Measurements from ENCODE around the gene PFKFB1.
"Not testable (repeated sequence)": the region's sequence is repeated elsewhere in the genome, so short reads cannot be mapped to it uniquely, and the experiment has no call there.

PFKFB1 gene

DNA sequence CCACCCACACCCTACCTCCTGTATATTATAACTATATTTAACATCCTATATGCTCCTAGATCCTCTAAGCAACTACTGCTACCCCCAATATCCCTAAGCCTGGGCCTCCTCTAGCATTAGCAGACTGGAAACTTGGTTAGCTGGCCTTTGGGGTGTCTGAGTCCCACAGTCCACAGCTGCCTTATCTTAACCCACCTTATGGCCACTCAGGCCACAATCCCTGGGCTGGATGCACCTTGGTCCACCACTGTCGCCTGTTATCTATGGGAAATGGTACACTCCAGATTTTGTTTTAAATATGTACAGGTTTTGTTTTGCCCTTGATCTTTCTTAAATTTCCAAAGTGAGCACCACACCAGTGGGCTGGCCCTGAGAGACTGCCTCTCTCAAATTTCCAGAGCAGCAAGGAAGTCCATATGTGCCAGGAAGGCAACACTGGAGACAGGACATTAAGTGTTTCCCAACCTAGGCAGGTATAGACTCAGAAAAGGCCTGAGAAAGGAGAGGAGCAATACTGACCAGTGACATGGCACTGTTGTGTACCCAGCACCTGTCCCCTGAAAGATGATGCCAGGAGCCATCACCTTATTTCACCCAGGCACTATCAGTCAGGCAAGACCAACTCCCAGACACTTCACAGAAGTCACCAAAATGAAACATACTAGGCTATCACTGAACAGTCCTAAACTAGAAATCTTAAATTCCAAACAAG, 921 bp downstream of the PFKFB1 start:
- no peak overlapping the region for H4K8ac ChIP-seq (ENCODE audit: low read depth, low read length)
- H3K27me3 ChIP-seq (ENCODE audit: insufficient read depth, low read length), result no peaks in the 10 kb centered on the region
- no peak overlapping the region for H4K91ac ChIP-seq (ENCODE audit: low read depth, low read length)
- no peaks in the 10 kb centered on the region for H3K9me3 ChIP-seq (ENCODE audit: insufficient read depth, low read depth, low read length)
- no peaks in the 10 kb centered on the region for H3K79me2 ChIP-seq (ENCODE audit: control insufficient read depth, insufficient read depth, low read length, poor library complexity)
- no peak overlapping the region for H3K27ac ChIP-seq (ENCODE audit: low read depth, low read length)
- no peak overlapping the region for H2BK12ac ChIP-seq (ENCODE audit: low read length)
- H3K36me3 ChIP-seq (ENCODE audit: control insufficient read depth in 1 of 2, insufficient read depth in 2 of 2, low read length in 2 of 2), result no peaks in the 10 kb centered on the region
- no peak overlapping the region for H3K9ac ChIP-seq (ENCODE audit: low read length)
- H3K4me3 ChIP-seq (ENCODE audit: low read depth, low read length), result no peak overlapping the region
- H2BK5ac ChIP-seq (ENCODE audit: low read depth, low read length, poor library complexity), result no peak overlapping the region
- no peak overlapping the region for H3K4me2 ChIP-seq (ENCODE audit: low read length)
- no peak overlapping the region for H2AFZ ChIP-seq (ENCODE audit: insufficient read depth, low read length, poor library complexity)
- H3K18ac ChIP-seq (ENCODE audit: low read length), result no peak overlapping the region
- H2AK5ac ChIP-seq (ENCODE audit: low read length), result no peak overlapping the region
- H3K79me1 ChIP-seq (ENCODE audit: low read length), result no peaks in the 10 kb centered on the region
- no peak overlapping the region for H4K12ac ChIP-seq (ENCODE audit: low read depth, low read length)
- H3K23ac ChIP-seq (ENCODE audit: low read length), result no peak overlapping the region
- no peak overlapping the region for H3K4ac ChIP-seq (ENCODE audit: low read depth, low read length)
- H2BK120ac ChIP-seq (ENCODE audit: insufficient read depth, low read length, poor library complexity), result no peak overlapping the region
- no peak overlapping the region for H3K14ac ChIP-seq (ENCODE audit: low read length)
- no peaks in the 10 kb centered on the region for H3K4me1 ChIP-seq (ENCODE audit: control insufficient read depth in 1 of 2, insufficient read depth in 2 of 2, low read length in 2 of 2)
- WGBS (ENCODE audit: extremely low coverage, insufficient coverage, insufficient read length), result no CpG with 5 or more reads among the region's 1 CpG
- no peak for DNase-seq

DNA sequence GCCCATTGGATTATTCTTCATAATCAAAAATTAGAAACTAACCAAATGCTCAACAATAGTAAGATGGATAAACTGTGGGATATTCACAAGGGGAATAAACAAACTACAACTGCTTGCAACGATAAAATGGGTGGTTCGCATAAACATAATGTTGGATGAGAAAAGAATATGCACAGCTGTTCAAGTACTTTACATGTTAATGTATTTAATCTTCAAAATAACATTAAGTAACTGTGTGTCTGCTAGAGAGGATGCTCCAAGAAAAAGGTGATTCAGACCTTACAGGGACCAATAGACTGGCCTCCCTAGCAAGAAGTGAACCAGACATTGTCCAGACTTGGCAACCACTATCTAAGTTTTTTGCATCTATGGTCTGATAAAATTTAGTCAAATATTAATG, 2.3 kb downstream of the PFKFB1 start:
- Histone ChIP-seq H2AFZ (ENCODE audit: insufficient read depth, low read length, poor library complexity) (no peak overlapping the region), H4K91ac (ENCODE audit: low read depth, low read length) (no peak overlapping the region), H3K4me3 (ENCODE audit: low read depth, low read length) (no peak overlapping the region), H2BK5ac (ENCODE audit: low read depth, low read length, poor library complexity) (no peak overlapping the region), H3K4me1 (ENCODE audit: control insufficient read depth in 1 of 2, insufficient read depth in 2 of 2, low read length in 2 of 2) (no peaks in the 10 kb centered on the region), H3K27ac (ENCODE audit: low read depth, low read length) (no peak overlapping the region), H3K4me2 (ENCODE audit: low read length) (no peak overlapping the region), H3K9ac (ENCODE audit: low read length) (no peak overlapping the region), H4K8ac (ENCODE audit: low read depth, low read length) (no peak overlapping the region), H3K36me3 (ENCODE audit: control insufficient read depth in 1 of 2, insufficient read depth in 2 of 2, low read length in 2 of 2) (no peaks in the 10 kb centered on the region), H3K79me2 (ENCODE audit: control insufficient read depth, insufficient read depth, low read length, poor library complexity) (no peaks in the 10 kb centered on the region), H3K9me3 (ENCODE audit: insufficient read depth, low read depth, low read length) (no peaks in the 10 kb centered on the region), H2AK5ac (ENCODE audit: low read length) (no peak overlapping the region), H3K14ac (ENCODE audit: low read length) (no peak overlapping the region), H2BK12ac (ENCODE audit: low read length) (no peak overlapping the region), H2BK120ac (ENCODE audit: insufficient read depth, low read length, poor library complexity) (no peak overlapping the region), H3K23ac (ENCODE audit: low read length) (no peak overlapping the region), H3K79me1 (ENCODE audit: low read length) (no peaks in the 10 kb centered on the region), H3K27me3 (ENCODE audit: insufficient read depth, low read length) (no peaks in the 10 kb centered on the region), H3K4ac (ENCODE audit: low read depth, low read length) (no peak overlapping the region), H4K12ac (ENCODE audit: low read depth, low read length) (no peak overlapping the region), H3K18ac (ENCODE audit: low read length) (no peak overlapping the region)
- no peak for DNase-seq
- WGBS (ENCODE audit: extremely low coverage, insufficient coverage, insufficient read length), result no CpG with 5 or more reads among the region's 2 CpGs

DNA sequence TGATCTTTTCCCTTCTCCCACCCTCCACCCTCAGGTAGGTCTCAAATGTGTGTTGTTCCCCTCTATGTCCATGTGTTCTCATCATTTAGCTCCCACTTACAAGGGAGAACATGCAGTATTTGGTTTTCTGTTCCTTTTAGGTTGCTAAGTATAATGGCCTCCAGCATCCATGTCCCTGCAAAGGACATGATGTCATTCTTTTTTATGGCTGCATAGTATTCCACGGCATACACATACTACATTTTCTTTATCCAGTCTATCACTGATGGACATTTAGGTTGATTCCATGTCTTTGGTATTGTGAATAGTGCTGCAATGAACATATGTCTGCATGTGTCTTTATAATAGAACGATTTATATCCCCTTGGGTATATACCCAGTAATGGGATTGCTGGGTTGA, 10.7 kb downstream of the PFKFB1 start:
- H4K91ac ChIP-seq (ENCODE audit: low read depth, low read length); H2BK5ac ChIP-seq (ENCODE audit: low read depth, low read length, poor library complexity); H3K14ac ChIP-seq (ENCODE audit: low read length); H2AFZ ChIP-seq (ENCODE audit: insufficient read depth, low read length, poor library complexity); H3K9ac ChIP-seq (ENCODE audit: low read length); H3K79me1 ChIP-seq (ENCODE audit: low read length); H3K27ac ChIP-seq (ENCODE audit: low read depth, low read length); H3K4me2 ChIP-seq (ENCODE audit: low read length); H4K12ac ChIP-seq (ENCODE audit: low read depth, low read length); H3K18ac ChIP-seq (ENCODE audit: low read length); H3K79me2 ChIP-seq (ENCODE audit: control insufficient read depth, insufficient read depth, low read length, poor library complexity); H3K4me3 ChIP-seq (ENCODE audit: low read depth, low read length); H2BK12ac ChIP-seq (ENCODE audit: low read length); H3K23ac ChIP-seq (ENCODE audit: low read length); H3K9me3 ChIP-seq (ENCODE audit: insufficient read depth, low read depth, low read length); H2AK5ac ChIP-seq (ENCODE audit: low read length); H3K36me3 ChIP-seq (ENCODE audit: control insufficient read depth in 1 of 2, insufficient read depth in 2 of 2, low read length in 2 of 2); H3K4ac ChIP-seq (ENCODE audit: low read depth, low read length); H2BK120ac ChIP-seq (ENCODE audit: insufficient read depth, low read length, poor library complexity); H4K8ac ChIP-seq (ENCODE audit: low read depth, low read length); DNase-seq; H3K27me3 ChIP-seq (ENCODE audit: insufficient read depth, low read length); H3K4me1 ChIP-seq (ENCODE audit: control insufficient read depth in 1 of 2, insufficient read depth in 2 of 2, low read length in 2 of 2): not testable (repeated sequence)
- no CpG with 5 or more reads among the region's 2 CpGs for WGBS (ENCODE audit: extremely low coverage, insufficient coverage, insufficient read length)

DNA sequence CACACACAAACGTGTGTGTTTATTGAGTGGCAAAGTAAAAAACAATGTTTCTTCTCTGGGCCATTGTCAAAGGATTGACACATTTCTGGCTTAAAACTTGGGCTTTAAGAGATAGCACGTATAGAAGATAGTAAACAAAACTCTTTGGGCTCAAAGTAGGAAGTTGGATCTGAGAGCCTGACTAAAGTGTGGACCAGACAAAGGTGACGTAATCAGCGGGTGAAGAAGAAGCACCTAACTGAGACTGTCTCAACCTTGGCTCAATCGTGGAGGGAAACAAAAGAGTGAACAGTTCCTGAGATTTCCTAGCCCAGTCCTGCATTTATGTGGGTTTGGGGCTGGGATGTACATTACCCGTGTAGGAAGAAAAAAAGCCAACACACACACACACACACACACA, 13.7 kb downstream of the PFKFB1 start:
- Histone ChIP-seq H3K14ac (ENCODE audit: low read length) (no peak overlapping the region), H4K12ac (ENCODE audit: low read depth, low read length) (no peak overlapping the region), H2BK5ac (ENCODE audit: low read depth, low read length, poor library complexity) (no peak overlapping the region), H3K18ac (ENCODE audit: low read length) (no peak overlapping the region), H3K79me1 (ENCODE audit: low read length) (no peaks in the 10 kb centered on the region), H3K27ac (ENCODE audit: low read depth, low read length) (no peak overlapping the region), H2BK120ac (ENCODE audit: insufficient read depth, low read length, poor library complexity) (no peak overlapping the region), H3K4me1 (ENCODE audit: control insufficient read depth in 1 of 2, insufficient read depth in 2 of 2, low read length in 2 of 2) (no peaks in the 10 kb centered on the region), H3K4me3 (ENCODE audit: low read depth, low read length) (no peak overlapping the region), H3K4me2 (ENCODE audit: low read length) (no peak overlapping the region), H2AFZ (ENCODE audit: insufficient read depth, low read length, poor library complexity) (no peak overlapping the region), H4K91ac (ENCODE audit: low read depth, low read length) (no peak overlapping the region), H3K9me3 (ENCODE audit: insufficient read depth, low read depth, low read length) (no peaks in the 10 kb centered on the region), H3K79me2 (ENCODE audit: control insufficient read depth, insufficient read depth, low read length, poor library complexity) (no peaks in the 10 kb centered on the region), H3K23ac (ENCODE audit: low read length) (no peak overlapping the region), H4K8ac (ENCODE audit: low read depth, low read length) (no peak overlapping the region), H3K4ac (ENCODE audit: low read depth, low read length) (no peak overlapping the region), H2AK5ac (ENCODE audit: low read length) (no peak overlapping the region), H2BK12ac (ENCODE audit: low read length) (no peak overlapping the region), H3K27me3 (ENCODE audit: insufficient read depth, low read length) (no peaks in the 10 kb centered on the region), H3K36me3 (ENCODE audit: control insufficient read depth in 1 of 2, insufficient read depth in 2 of 2, low read length in 2 of 2) (no peaks in the 10 kb centered on the region), H3K9ac (ENCODE audit: low read length) (no peak overlapping the region)
- no peak for DNase-seq
- no CpG with 5 or more reads among the region's 6 CpGs for WGBS (ENCODE audit: extremely low coverage, insufficient coverage, insufficient read length)

Data from trophoblast cell (in vitro differentiated cells and primary cell).